Ovary (tissue), 3 donors: Measurements from ENCODE around the gene ENTPD8.

ENCODE experiments used
- POLR2A ChIP-seq: fragments of 450-650 bp; IDR thresholded peaks from one replicate; pipeline ENCODE4 v1.6.1; 2017; ENCODE audit warnings: antibody characterized with exemption, mild to moderate bottlenecking, moderate library complexity
- TF ChIP-seq, protein P1 (sequence below), 3 donors: fragments of 450-650 bp in 2 of 3; fragments of 200-600 bp in 1 of 3; IDR thresholded peaks; one replicate each; pipeline versions ENCODE4 v1.5.1 to v1.8.0; 2016 to 2022; ENCODE audit warnings: antibody characterized with exemption in 3 of 3, mild to moderate bottlenecking in 1 of 3
- donor health status: DM: no; HTN: no; CAD: no.

DNA sequence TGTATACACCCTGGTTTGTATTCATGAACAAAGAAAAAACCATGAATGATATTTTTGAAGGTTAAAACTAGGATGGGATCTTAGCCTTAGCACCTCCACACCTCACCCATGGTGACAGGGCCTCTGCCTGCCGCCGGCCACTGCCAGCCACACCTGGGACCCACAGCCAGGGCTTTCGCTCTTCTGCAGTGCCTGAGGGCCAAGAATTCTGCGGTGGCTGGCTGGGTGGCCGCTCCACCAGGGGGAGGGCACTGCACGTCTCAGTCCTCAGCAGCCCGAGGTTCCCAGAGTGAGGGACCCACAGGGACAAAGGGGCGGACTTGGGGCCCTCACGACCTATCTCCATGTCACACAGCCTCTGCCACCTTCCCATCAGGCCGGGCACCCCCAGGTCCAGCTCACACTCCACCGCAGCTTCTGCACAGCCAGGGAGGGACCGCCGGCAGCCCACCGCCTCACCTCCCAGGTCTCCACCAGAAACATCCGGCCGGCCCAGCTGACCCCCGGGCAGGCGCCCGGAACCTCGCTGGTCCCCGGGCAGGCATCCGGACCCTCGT lies 25.1 kb downstream of the ENTPD8 start:
- no peak for TF ChIP-seq POLR2A
- TF ChIP-seq, protein P1, sequence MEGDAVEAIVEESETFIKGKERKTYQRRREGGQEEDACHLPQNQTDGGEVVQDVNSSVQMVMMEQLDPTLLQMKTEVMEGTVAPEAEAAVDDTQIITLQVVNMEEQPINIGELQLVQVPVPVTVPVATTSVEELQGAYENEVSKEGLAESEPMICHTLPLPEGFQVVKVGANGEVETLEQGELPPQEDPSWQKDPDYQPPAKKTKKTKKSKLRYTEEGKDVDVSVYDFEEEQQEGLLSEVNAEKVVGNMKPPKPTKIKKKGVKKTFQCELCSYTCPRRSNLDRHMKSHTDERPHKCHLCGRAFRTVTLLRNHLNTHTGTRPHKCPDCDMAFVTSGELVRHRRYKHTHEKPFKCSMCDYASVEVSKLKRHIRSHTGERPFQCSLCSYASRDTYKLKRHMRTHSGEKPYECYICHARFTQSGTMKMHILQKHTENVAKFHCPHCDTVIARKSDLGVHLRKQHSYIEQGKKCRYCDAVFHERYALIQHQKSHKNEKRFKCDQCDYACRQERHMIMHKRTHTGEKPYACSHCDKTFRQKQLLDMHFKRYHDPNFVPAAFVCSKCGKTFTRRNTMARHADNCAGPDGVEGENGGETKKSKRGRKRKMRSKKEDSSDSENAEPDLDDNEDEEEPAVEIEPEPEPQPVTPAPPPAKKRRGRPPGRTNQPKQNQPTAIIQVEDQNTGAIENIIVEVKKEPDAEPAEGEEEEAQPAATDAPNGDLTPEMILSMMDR (IDR thresholded peaks at IDR 0.05), result no peak
